ENCODE results near the gene PDSS2.

Gene PDSS2

GRCh38 chr6:107243471-107243870 lies 215.9 kb downstream of the PDSS2 start:
- TF ChIP-seq, protein P1, sequence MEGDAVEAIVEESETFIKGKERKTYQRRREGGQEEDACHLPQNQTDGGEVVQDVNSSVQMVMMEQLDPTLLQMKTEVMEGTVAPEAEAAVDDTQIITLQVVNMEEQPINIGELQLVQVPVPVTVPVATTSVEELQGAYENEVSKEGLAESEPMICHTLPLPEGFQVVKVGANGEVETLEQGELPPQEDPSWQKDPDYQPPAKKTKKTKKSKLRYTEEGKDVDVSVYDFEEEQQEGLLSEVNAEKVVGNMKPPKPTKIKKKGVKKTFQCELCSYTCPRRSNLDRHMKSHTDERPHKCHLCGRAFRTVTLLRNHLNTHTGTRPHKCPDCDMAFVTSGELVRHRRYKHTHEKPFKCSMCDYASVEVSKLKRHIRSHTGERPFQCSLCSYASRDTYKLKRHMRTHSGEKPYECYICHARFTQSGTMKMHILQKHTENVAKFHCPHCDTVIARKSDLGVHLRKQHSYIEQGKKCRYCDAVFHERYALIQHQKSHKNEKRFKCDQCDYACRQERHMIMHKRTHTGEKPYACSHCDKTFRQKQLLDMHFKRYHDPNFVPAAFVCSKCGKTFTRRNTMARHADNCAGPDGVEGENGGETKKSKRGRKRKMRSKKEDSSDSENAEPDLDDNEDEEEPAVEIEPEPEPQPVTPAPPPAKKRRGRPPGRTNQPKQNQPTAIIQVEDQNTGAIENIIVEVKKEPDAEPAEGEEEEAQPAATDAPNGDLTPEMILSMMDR (IDR thresholded peaks at IDR 0.05; ENCODE audit: low read depth, low read length, poor library complexity, severe bottlenecking), result no peak
- TF ChIP-seq EZH2phosphoT487 (IDR thresholded peaks at IDR 0.05; ENCODE audit: borderline replicate concordance, low read length), result no peak
- no peak overlapping the region for H3K4me2 ChIP-seq (ENCODE audit: low read length)
- H3K9me3 ChIP-seq (ENCODE audit: control insufficient read depth, insufficient read depth, low read length), result no peaks in the 10 kb centered on the region
- H3K4me1 ChIP-seq (ENCODE audit: control insufficient read depth, low read length), result peaks cover 11% of the 10 kb centered on the region
- no peaks in the 10 kb centered on the region for H3K36me3 ChIP-seq (ENCODE audit: control insufficient read depth, low read length)
- no peak overlapping the region for H3K4me3 ChIP-seq (ENCODE audit: low read length)
- no peaks in the 10 kb centered on the region for H4K20me1 ChIP-seq (ENCODE audit: control insufficient read depth, insufficient read depth, low read depth, low read length)
- H3K27me3 ChIP-seq (ENCODE audit: control insufficient read depth, low read length), result no peaks in the 10 kb centered on the region
- H3K9me2 ChIP-seq (replicated peaks; ENCODE audit: control insufficient read depth, low read length), result no peaks in the 10 kb centered on the region
- H3K79me2 ChIP-seq (ENCODE audit: control insufficient read depth, low read length), result no peaks in the 10 kb centered on the region
- H3K27ac ChIP-seq (ENCODE audit: low read depth, low read length), result no peak overlapping the region
- no peaks in the 10 kb centered on the region for H3F3A ChIP-seq (ENCODE audit: control insufficient read depth, insufficient read depth)

- Histone ChIP-seq H3K4me2 (ENCODE audit: low read length) (no peak overlapping the region), H3K4me3 (ENCODE audit: low read length) (no peak overlapping the region), H3K27me3 (ENCODE audit: control insufficient read depth, low read length) (no peaks in the 10 kb centered on the region), H3K36me3 (ENCODE audit: control insufficient read depth, low read length) (no peaks in the 10 kb centered on the region), H3K79me2 (ENCODE audit: control insufficient read depth, low read length) (no peaks in the 10 kb centered on the region), H3K4me1 (ENCODE audit: control insufficient read depth, low read length) (no peaks in the 10 kb centered on the region; the same call in 1 of the 2 replicates), H3F3A (ENCODE audit: control insufficient read depth, insufficient read depth) (no peaks in the 10 kb centered on the region), H3K27ac (ENCODE audit: low read depth, low read length) (no peak overlapping the region), H3K9me2 (replicated peaks; ENCODE audit: control insufficient read depth, low read length) (no peaks in the 10 kb centered on the region), H4K20me1 (ENCODE audit: control insufficient read depth, insufficient read depth, low read depth, low read length) (no peaks in the 10 kb centered on the region), H3K9me3 (ENCODE audit: control insufficient read depth, insufficient read depth, low read length) (no peaks in the 10 kb centered on the region)
- TF ChIP-seq, protein P1 (IDR thresholded peaks at IDR 0.05; ENCODE audit: low read depth, low read length, poor library complexity, severe bottlenecking), result no peak
- TF ChIP-seq EZH2phosphoT487 (IDR thresholded peaks at IDR 0.05; ENCODE audit: borderline replicate concordance, low read length), result no peak
These were observed 221.2 kb downstream of the PDSS2 start for GRCh38 chr6:107237992-107238660.

DNA sequence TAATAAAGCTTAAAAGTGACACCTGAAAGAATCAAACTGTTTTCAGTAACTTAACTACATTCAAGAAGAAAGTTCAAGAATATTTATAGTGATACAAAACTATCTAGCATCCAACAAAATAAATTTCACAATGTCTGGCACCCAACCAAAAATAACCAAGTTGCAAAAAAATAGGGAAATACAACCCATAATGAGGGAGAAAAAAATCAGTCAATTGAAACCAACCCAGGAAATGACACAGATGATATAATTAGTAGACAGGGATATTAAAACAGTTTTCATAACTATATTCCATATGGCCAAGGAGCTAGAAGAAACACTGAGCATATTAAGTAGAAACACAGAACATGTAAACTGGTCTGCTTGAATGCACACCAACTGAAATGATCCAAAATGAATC lies 223.9 kb downstream of the PDSS2 start:
- Histone ChIP-seq H3K4me2 (ENCODE audit: low read length) (no peak overlapping the region), H3K27me3 (ENCODE audit: control insufficient read depth, low read length) (no peaks in the 10 kb centered on the region), H3K79me2 (ENCODE audit: control insufficient read depth, low read length) (no peaks in the 10 kb centered on the region), H3K9me3 (ENCODE audit: control insufficient read depth, insufficient read depth, low read length) (no peaks in the 10 kb centered on the region), H3K36me3 (ENCODE audit: control insufficient read depth, low read length) (no peaks in the 10 kb centered on the region), H3K9me2 (replicated peaks; ENCODE audit: control insufficient read depth, low read length) (no peaks in the 10 kb centered on the region), H4K20me1 (ENCODE audit: control insufficient read depth, insufficient read depth, low read depth, low read length) (no peaks in the 10 kb centered on the region), H3K4me3 (ENCODE audit: low read length) (no peak overlapping the region), H3K27ac (ENCODE audit: low read depth, low read length) (no peak overlapping the region), H3K4me1 (ENCODE audit: control insufficient read depth, low read length) (no peaks in the 10 kb centered on the region; the same call in 1 of the 2 replicates), H3F3A (ENCODE audit: control insufficient read depth, insufficient read depth) (no peaks in the 10 kb centered on the region)
- no peak for TF ChIP-seq EZH2phosphoT487 (IDR thresholded peaks at IDR 0.05; ENCODE audit: borderline replicate concordance, low read length)
- TF ChIP-seq, protein P1 (IDR thresholded peaks at IDR 0.05; ENCODE audit: low read depth, low read length, poor library complexity, severe bottlenecking), result no peak

All from DOHH2 (cell line).